ENCODE results near the gene RPS6KB2.
"Not testable (repeated sequence)": the region's sequence is repeated elsewhere in the genome, so short reads cannot be mapped to it uniquely, and the experiment has no call there.

The RPS6KB2 gene

DNA sequence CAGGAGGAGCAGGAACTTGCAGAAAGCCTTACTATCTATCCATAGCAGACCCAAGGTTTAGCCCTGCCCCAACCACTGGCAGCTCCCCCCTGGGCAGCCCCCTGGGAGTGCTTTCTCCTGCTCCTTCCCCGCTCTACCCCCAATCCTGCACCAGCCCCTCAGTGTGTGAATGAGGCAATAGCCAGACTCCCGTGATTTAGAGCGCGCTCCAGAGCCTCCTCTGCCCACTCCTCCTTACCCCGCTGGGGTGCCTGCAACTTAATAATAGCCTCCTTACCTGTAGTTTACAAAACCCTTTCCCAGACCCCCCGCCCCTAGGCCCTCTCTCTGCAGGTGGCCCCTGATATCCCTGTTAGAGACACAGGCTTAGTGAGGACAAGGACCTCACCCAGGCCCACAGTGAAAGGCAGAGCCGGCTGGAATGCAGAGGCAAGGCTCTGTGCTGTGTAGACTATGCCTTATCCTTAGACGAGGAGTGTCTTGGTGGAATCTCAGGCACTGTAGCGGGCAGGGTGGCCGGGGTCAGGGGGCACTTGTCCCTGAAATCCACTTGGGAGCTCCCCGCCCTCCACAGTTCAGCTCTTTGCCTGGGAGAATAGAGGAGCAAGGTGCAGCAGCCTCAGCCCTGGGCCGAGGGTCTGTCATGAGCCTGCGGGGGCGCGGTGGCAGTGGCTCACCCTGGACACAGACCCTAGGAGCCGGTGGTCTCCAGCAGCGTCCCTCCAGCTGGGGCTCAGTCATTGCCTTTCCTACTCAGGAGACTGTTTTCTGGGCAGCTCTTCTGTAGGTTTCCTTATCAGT lies 17.1 kb upstream of the RPS6KB2 start:
- no peak for DNase-seq (ENCODE audit: low read depth, low spot score)

DNA sequence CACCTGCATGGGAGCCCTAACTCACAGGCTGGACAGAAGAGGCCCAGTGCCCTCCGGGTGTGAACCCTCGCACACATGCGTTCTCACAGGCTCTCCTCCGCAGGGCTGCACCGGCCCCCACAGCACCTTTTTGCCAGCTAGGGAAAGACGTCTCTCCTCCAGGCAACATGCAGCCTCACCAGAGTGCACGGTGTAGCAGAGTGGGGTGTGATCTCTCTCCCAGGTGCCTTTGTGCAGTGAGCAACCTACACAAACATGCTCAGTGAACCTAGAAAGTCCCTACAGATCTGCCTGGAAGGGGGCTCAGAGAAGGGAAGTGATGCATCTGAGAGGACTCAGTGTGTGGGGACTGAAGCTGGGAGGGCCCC lies 16.5 kb upstream of the RPS6KB2 start:
- no peak for DNase-seq (ENCODE audit: low read depth, low spot score)

GRCh38 chr11:67412495-67413179 lies 15.7 kb upstream of the RPS6KB2 start:
- DNase-seq (ENCODE audit: low read depth, low spot score), result no peak

DNA sequence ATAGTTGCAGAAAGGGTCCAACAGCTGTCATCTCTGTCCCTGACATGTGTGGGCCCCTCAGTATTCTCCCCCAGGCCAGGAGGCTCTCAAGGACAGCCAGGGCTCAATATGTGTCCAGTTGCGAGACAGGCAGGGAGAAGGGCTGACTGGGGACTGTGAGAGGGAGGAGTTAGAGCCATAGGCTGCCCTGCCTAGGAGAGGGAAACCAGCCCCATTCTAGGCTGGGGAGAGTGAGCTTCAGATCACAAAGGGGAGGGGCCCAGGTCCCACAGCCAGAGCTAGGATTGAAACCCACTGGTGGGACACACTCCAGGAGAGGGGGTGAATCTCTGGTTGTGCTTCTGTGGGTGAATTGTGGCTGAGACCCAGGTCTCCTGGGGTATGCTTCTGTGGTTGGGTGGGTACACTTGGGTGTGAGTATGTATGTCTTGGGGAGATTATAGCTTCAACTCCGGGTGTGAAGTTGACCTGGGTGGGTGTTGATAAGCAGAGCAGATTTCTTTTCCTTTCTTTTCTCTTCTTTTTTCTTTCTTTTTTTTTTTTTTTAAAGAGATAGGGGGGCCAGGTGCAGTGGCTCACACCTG lies 14.9 kb upstream of the RPS6KB2 start:
- no peak for DNase-seq (ENCODE audit: low read depth, low spot score)

DNA sequence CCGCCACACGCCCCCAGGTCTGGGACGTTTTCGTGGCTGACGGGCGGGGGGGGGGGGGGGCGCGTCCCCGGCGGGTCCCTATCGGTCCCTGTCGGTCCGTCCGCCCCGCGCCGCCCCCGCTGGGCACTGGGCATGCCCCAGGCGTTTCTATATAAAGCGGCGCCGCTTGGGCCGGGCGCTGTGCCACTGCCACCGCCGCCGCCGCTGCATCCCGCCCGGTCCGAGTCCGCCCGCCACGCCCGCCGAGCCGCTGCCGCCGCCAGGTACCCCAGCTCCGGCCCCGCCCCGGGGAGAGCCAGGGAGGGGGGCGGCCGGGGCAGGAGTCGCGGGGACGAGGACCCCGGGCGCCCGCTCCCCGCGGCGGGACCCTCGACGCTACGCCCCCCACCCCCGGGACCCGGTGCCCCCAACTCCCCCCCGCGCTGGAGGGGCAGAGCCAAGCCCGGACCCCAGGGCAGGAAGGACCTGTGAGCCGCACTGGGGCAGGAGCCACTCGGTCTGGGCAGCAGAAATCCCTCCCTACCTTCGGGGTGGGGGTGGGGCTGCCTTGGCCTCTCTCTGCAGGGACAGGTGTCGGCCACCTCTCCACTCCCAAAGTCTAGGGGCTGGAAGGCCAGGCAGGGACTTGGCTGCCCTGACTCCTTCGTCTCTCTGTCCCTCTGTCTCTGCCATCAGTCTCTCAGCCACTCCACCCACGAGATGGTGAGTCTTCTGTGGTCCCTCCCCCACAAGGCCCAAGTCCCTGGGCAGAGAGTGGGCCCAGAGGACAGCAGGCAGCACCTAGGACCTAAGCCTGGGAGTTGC lies 12.6 kb upstream of the RPS6KB2 start, which contains the start of gene CARNS1:
TSS of gene CARNS1 (plus strand) at position 178 of the 804 bp plus-strand sequence. CDS start at position 700, 522 bp downstream.
- no peak for DNase-seq (ENCODE audit: low read depth, low spot score)

DNA sequence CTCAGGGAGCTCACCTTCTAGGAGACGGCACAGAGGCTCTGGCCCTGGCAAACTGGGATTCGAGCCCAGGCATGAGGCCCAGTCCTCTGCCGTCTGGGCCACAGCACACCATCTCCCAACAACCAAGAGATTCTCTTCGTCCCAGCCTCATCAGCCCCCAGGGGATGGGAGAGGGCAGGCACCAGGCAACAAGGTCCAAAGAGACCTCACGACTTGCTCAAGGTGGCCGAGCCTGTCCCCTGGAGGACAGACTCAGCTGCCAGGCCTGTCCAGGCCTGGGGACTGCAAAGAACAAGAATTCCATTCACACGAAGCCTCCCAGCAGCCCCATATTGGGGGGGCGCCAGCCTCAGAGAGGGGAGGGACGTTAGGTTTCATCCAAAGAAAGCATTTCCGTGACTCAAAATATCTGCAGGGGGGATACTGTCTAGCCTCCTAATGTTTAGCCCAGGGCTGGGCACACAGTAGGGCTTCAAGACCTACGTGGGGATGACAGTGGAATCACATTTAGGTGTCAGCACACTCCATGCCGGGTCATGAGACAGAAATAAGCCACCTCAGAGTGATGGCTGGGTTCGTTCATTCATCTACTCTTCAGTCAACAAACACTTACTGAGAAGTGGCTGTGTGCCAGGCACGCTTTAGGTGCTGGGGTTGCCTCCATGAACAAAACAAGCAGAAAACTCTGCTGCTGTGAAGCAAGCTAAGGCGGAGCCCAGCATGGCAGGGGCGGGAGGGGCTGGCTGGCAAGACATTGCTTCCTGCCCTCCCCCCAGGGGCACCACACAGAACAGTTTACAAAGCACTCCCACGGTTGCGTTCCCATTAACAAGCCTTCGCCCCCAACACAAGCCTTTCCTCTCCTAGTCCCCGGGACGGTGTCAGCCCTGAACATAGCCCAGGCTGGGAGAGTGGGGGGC lies 11.6 kb upstream of the RPS6KB2 start:
- DNase-seq (ENCODE audit: low read depth, low spot score), result no peak

GRCh38 chr11:67417425-67417824 lies 10.9 kb upstream of the RPS6KB2 start:
- no peak for DNase-seq (ENCODE audit: low read depth, low spot score)

GRCh38 chr11:67418476-67419281 lies 9.6 kb upstream of the RPS6KB2 start:
- DNase-seq (ENCODE audit: low read depth, low spot score), result no peak

- no peak for DNase-seq (ENCODE audit: low read depth, low spot score)
These were observed 8.8 kb upstream of the RPS6KB2 start for GRCh38 chr11:67419325-67420049.

DNA sequence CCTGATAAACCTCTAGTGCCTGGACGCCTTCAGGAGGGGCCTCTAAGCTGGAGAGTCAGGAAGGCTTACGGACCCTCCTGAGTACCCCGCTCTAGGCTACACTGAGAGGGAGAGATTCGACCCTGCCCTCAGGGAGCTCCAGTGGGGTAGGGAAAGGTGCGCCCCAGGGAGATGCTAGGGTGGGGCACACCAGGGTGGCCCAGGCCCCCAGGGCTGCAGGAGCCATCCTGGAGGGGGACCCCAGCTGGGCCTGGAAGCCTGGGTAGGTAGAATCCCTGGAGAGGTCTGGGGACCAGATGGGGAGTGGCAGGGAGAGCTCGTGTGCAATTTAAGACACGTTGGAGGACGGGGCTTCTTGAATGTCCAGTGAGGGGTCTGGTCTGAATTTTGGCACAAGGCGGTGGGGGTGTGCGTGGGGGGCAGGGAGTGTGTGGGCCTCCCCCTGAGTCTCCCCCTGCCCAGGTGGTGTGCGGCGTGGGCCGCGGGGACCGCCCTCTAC lies 8.1 kb upstream of the RPS6KB2 start:
- no peak for DNase-seq (ENCODE audit: low read depth, low spot score)

DNA sequence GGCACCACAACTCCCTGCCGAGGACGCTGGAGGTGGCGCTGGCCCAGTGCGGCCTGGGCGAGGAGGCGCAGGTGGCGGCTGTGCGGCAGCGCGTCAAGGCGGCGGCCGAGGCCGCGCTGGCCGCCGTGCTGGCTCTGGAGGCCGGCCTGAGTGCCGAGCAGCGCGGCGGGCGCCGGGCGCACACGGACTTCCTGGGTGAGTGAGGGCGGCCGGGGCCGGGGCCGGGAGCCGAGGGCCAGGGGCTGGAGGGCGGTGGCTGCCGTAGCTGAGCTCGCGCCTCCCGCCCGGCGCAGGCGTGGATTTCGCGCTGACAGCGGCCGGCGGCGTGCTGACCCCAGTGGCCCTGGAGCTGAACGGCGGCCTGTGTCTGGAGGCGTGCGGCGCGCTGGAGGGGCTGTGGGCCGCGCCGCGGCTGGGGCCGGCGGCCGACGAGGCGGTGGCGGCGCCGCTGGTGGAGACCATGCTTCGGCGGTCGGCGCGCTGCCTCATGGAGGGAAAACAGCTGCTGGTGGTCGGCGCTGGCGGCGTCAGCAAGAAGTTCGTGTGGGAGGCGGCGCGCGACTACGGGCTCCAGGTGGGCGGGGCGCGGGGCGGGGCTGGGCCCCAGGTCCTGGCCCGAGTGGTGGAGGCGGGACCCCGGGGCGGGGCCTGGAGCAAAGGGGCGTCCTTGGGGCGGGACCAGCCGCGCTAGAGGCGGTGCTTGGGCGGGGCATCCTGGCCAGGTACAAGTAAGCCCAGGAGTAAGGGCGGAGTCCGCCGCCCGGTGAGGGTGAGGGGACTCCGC lies 7.5 kb upstream of the RPS6KB2 start:
- DNase-seq (ENCODE audit: low read depth, low spot score), result no peak

DNA sequence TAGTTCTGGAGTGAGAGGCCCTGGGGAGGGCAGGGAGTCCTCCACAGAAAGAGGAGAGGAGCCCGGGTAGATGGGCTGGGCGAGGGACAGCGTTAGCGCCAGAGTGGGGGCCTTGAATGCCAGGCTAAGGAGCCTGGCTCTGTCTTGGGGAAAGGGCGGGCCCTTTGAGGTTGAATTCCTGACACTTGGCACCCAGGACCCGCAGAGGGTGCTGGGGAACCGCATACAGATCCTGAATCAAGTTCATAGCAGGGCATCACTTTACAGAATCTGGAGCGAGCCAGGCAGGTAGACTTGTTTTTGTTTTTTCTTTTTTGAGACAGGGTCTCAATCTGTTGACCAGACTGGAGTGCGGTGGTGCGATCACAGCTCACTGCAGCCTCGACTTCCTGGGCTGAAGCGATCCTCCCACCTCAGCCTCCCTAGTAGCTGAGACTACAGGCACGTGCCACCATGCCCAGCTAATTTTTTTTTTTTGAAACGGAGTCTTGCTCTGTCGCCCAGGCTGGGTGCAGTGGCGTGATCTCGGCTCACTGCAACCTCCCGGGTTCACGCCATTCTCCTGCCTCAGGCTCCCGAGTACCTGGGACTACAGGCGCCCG lies 6.8 kb upstream of the RPS6KB2 start:
- no peak for DNase-seq (ENCODE audit: low read depth, low spot score)

DNA sequence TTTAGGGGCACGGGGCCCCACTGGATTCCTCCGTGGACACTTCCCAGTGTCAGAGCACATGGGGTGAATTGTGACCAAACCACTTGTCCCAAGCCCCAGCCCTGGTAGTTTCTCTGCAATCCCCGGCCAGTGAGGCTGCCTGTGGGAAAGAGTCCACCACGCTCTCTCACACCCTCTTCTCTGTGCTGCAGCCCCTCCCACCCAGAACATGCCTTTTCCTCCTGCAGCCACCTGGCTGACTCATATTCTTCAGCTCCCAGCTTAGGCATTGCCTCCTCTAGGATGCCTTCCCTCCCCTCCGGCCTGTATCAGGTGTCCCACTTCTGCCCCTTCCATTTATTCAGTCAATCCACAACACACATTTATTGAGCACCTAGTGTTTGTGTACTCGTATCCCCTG lies 5.4 kb upstream of the RPS6KB2 start:
- DNase-seq (ENCODE audit: low read depth, low spot score), result no peak

DNA sequence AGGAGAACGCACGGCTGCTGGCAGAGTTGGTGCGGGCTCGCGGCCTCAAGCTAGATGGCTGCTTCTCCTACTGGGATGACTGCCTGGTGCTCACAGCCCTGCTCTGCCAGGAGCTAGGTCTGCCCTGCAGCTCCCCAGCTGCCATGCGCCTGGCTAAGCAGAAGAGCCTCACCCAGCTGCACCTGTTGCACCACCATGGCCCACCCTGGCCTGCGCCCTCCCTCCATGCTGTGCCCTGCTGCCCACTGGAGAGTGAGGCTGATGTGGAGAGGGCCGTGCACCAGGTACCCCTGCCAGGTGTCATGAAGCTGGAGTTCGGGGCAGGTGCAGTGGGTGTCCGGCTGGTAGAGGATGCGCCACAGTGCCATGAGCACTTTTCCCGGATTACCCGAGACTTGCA lies 4.8 kb upstream of the RPS6KB2 start:
- DNase-seq (ENCODE audit: low read depth, low spot score), result no peak

GRCh38 chr11:67423891-67424613 lies 4.2 kb upstream of the RPS6KB2 start:
- no peak for DNase-seq (ENCODE audit: low read depth, low spot score)

GRCh38 chr11:67427364-67427859 lies 882 bp upstream of the RPS6KB2 start:
- DNase-seq (ENCODE audit: low read depth, low spot score), result not testable (repeated sequence)

DNA sequence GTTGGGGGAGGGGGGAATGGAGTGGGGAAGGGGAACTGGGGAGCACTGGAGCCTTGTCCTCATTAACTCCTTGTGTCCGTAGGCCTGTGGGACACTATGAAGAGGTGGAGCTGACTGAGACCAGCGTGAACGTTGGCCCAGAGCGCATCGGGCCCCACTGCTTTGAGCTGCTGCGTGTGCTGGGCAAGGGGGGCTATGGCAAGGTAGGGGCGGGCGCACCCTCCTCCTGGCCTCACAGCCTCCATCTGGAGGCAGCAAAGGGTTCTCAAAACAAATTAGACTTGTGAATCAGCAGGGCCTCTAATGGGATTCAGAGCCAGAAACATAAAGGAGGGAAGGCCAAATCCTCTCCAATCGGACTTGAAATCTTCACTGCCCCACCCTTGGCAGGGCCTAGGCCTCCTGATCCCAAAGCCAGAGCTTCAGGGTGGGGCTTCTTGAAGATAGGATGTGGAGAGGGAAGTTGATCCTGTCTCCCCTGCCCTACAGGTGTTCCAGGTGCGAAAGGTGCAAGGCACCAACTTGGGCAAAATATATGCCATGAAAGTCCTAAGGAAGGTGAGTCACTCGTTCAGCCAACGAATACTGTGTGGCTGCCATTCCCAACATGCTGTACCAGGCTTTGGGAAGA lies 859 bp downstream of the RPS6KB2 start:
- no peak for DNase-seq (ENCODE audit: low read depth, low spot score)

All from iPS DF 19.7 (cell line).